Uterus (tissue), 2 donors: ENCODE data around the gene ARFGAP2.

Source experiments
- CTCF ChIP-seq, 4 experiments: fragments of 200-600 bp in 2 of 4; fragments of 450-650 bp in 2 of 4; sonication (generic) in 2 of 4; IDR thresholded peaks; one replicate each; pipeline ENCODE4 v1.5.1; 2016 to 2019; ENCODE audit warnings: antibody characterized with exemption in 4 of 4, mild to moderate bottlenecking in 2 of 4, moderate library complexity in 1 of 4
- POLR2A ChIP-seq, 2 donors: fragments of 450-650 bp; IDR thresholded peaks; one replicate each; pipeline ENCODE4 v1.6.1; 2016; ENCODE audit warnings: antibody characterized with exemption in 2 of 2, mild to moderate bottlenecking in 1 of 2, moderate library complexity in 1 of 2

- TF ChIP-seq CTCF (IDR thresholded peaks at IDR 0.05) (no peak), POLR2A (IDR thresholded peaks at IDR 0.05) (no peak)
These were observed 46.1 kb downstream of the ARFGAP2 start for GRCh38 chr11:47130543-47130942.
